ENCODE measurements around the gene APPBP2.

Gene APPBP2, protein sequence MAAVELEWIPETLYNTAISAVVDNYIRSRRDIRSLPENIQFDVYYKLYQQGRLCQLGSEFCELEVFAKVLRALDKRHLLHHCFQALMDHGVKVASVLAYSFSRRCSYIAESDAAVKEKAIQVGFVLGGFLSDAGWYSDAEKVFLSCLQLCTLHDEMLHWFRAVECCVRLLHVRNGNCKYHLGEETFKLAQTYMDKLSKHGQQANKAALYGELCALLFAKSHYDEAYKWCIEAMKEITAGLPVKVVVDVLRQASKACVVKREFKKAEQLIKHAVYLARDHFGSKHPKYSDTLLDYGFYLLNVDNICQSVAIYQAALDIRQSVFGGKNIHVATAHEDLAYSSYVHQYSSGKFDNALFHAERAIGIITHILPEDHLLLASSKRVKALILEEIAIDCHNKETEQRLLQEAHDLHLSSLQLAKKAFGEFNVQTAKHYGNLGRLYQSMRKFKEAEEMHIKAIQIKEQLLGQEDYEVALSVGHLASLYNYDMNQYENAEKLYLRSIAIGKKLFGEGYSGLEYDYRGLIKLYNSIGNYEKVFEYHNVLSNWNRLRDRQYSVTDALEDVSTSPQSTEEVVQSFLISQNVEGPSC

DNA sequence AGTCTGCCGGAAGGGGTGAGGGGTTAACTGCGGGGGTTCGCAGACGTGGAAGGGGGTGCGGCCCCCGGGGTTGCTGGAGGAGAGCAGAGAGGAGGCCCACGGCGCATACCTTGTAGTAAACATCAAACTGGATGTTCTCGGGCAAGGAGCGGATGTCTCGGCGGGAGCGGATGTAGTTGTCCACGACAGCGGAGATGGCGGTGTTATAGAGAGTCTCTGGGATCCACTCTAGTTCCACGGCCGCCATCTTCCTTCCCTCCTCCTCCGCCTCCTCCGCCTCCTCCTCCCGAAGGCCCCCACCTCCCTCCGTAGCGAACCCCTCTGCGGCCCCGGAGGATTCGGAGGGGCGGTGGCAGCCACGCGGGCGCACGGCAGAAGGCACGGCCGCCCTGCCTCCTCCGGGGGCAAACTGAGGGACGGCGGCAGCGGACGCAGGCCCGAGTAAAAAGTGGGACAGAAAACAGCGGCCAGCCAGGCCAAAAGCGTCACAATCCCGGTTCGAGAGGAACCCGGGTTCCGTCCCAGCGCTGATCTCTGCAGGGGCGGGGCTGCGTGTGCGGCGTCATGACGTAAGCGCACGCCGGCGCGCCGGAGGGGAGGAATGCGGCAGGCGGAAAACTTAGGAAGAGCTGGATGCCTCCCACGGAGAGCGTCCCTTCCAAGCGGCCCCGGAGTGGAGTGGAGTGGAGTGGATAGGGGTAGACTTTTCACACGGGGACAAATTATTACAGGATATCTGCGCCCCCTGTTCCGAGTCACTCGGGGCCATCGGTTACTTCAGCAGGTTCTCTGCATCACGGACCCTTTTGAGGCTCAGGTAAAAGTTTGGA is at the start of gene APPBP2:
Gene APPBP2, minus strand, starts transcription at position 558 of the 830 bp plus-strand sequence. Its CDS starts 311 bp downstream, at position 247.
- TF ChIP-seq, protein P1, sequence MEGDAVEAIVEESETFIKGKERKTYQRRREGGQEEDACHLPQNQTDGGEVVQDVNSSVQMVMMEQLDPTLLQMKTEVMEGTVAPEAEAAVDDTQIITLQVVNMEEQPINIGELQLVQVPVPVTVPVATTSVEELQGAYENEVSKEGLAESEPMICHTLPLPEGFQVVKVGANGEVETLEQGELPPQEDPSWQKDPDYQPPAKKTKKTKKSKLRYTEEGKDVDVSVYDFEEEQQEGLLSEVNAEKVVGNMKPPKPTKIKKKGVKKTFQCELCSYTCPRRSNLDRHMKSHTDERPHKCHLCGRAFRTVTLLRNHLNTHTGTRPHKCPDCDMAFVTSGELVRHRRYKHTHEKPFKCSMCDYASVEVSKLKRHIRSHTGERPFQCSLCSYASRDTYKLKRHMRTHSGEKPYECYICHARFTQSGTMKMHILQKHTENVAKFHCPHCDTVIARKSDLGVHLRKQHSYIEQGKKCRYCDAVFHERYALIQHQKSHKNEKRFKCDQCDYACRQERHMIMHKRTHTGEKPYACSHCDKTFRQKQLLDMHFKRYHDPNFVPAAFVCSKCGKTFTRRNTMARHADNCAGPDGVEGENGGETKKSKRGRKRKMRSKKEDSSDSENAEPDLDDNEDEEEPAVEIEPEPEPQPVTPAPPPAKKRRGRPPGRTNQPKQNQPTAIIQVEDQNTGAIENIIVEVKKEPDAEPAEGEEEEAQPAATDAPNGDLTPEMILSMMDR (IDR thresholded peaks at IDR 0.05; ENCODE audit: extremely low read depth, missing control alignments): no peak
- peak; percentile 78 for DNase-seq (ENCODE audit: low spot score)

DNA sequence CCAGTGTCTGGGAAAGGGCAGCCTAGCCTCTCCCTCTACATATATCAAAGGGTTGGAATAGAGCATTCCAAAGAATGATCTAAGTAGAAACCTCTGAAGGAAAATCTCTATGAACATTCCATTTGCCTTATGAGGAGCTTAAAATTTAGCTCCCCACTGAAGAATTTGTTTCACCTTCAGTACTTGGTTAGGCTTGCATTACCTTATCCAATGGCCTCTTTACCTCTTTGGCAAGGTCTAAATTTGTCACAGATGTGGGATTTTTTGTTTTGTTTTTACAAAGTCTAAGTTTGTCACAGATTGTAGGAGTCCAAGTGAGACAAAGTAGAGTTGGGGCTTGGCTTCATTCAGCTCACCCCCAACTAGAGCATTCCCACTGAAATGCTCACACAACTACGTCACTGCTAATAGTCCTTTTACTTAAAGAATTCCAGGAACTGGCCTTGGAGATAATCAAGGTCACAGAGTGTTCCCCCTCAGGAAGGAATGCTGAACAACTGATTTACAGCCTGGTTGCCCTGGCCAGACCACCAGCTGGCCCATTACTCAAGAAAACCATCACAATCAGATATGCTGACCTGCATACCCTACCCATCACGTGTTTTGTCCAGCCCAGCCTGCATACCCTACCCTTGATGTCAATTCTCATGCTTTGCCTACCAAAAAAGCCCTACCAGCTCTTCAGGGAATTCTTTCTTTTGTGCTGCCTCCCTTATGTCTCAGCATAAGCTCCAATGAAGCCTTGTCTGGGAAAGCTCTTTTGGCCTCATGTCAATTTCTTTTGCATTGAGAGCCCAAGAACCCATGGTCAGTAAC is 47.4 kb upstream of the APPBP2 start:
- DNase-seq (ENCODE audit: low spot score): no peak
- TF ChIP-seq, protein P1 (IDR thresholded peaks at IDR 0.05; ENCODE audit: extremely low read depth, missing control alignments): no peak

DNA sequence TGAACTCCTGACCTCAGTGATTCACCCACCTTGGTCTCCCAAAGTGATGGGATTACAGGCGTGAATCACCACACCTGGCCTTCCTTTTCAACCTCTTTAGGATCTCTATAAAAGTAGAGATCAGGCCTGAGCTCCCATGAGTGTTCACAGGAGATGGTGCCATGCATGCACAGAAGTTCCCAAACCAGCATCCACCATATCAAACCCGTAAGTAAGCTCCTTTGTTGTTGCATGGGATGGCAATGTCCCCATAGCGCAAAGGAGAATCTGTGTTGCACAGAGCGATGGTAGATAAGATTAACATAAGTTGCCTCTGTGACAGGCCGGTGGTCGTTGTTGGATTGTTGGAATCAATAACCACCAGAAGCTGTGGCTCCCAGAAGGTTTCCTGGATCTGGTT is 39.2 kb upstream of the APPBP2 start:
- TF ChIP-seq, protein P1 (IDR thresholded peaks at IDR 0.05; ENCODE audit: extremely low read depth, missing control alignments): no peak
- no peak for DNase-seq (ENCODE audit: low spot score)

DNA sequence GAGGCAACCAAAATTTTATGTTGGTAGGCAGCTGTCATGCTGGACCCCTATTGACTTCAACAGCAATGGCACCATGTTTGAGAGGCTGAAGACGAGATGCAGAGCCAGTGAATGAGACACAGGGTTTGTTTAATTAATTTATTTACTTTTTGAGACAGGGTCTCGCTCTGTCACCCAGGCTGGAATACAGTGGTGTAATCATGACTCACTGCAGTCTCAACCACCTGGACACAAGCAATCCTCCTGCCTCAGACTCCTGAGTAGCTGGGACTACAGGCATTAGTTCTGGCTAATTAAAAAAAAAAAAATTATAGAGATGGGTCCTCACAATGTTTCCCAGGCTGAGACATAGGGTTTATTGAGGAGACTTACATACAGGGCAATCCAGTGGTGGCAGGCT is 37.7 kb upstream of the APPBP2 start:
- TF ChIP-seq, protein P1 (IDR thresholded peaks at IDR 0.05; ENCODE audit: extremely low read depth, missing control alignments): no peak
- DNase-seq (ENCODE audit: low spot score): no peak

DNA sequence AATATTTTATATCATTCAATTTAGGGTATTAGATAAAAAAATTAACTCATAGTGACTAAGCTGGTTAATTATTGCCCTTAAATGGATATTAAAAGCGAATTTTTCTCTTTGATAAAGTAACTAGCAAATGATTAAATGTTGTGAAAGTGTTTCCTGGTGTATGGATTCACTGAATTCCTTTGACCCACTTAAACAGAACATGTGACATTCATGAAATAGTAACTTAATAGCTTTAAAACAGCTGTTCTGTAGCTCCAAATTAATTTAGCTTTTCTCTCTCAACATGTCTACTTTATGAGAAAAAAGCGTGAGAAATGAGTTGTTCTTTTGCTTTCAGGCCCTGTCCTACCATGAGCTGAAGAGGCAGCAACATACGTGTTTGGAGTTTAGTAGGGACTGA is 36.4 kb upstream of the APPBP2 start:
- TF ChIP-seq, protein P1 (IDR thresholded peaks at IDR 0.05; ENCODE audit: extremely low read depth, missing control alignments): no peak
- no peak for DNase-seq (ENCODE audit: low spot score)

DNA sequence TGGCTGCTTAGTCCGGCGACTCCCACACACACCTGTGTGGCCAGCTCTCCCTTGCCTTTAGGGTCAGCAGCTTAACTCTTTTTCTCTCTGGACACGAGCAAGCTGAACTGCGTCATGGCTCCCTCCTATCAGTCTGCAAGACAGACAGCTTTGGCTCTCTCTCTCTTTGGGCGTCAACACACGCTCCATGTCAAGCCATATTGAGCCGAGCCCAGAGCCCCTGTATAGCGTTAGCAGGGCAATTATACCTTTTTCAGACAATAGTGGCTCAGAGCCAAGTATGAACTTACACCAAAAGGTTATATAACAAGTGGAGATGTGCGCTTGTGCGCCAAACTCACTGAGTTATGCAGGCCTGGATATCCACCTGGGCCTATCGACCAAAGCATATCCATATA is 34.8 kb upstream of the APPBP2 start:
- TF ChIP-seq, protein P1 (IDR thresholded peaks at IDR 0.05; ENCODE audit: extremely low read depth, missing control alignments): no peak
- no peak for DNase-seq (ENCODE audit: low spot score)

Data from GM20000 (cell line).